Measurements from ENCODE around the gene RBM34.
"Not testable (repeated sequence)": the region's sequence is repeated elsewhere in the genome, so short reads cannot be mapped to it uniquely, and the experiment has no call there.

RBM34 gene

DNA sequence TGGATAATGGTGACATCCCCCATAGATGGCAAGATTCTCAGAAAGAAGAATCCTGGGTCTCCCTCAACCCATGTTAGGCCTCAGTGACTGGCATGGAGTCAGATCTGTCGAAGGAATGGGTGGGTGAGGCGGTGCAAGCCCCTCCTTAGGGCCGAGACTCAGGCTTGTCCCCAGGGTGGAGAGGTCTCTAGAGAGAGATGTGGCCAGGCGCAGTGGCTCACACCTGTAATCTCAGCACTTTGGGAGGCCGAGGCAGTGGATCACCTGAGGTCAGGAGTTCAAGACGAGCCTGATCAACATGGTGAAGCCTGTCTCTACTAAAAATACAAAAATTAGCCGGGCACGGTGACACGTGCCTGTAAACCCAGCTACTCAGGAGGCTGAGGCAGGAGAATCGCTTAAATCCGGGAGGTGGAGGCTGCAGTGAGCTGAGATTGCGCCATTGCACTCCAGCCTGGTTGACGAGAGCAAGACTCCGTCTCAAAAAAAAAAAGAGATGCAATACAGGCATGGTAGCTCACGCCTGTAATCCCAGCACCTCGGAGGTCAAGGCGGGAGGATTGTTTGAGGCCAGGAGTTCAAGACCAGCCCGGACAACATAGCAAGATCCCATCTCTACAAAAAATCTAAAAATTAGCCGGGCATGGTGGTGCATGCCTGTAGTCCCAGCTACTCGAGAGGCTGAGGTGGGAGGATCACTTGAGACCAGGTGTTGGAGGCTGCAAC is 69.6 kb downstream of the RBM34 start:
- DNase-seq (ENCODE audit: low spot score) = not testable (repeated sequence)

DNA sequence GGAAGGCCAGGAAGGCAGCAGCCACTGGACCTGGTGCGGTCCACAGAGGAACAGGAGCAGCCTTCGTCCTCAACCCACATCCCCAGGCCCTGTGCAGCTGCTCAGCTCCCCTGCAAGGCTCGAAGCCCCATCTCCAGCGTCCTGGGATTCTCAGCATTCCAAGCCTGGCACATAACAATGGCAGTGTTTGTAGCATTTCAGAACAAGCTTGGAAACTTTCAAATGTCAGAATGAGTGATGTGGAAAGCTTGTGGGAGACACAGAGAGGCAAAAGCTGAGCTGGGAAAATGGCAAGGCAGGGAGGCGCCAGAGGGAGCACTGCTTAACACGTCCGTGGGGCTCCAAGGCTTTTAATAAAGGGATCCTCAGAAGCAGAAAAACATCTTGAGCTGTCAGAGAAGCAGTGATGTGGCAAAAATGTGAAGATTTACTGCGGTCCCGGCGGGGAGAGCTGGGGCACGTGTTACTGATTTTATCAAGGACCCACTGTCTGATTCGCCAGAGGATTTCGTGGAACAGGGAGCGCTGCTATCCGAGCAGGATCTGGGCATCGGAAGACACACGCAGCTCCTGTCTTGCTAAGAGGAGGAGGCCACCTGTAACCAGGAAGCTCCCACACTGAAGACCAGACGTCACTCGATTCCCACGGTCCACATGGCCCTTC is 70.5 kb downstream of the RBM34 start:
- peak; percentile 88 for DNase-seq (ENCODE audit: low spot score)

DNA sequence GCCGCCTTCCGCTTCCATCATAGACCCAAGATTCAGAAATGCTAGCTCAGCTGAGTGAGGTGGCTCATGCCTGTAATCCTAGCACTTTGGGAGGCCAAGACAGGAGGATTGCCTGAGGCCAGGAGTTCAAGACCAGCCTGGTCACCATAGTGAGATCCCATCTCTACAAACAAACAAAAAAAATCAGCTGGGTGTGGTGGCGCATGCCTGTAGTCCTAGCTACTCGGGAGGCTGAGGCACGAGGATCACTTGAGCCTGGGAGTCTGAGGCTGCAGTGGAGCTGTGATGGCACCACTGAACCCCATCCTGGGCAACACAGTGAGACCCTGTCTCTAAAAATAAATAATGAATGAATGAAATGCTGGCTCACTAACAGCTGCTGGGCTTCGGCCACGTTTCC is 72.1 kb downstream of the RBM34 start:
- no peak for DNase-seq (ENCODE audit: low spot score)

DNA sequence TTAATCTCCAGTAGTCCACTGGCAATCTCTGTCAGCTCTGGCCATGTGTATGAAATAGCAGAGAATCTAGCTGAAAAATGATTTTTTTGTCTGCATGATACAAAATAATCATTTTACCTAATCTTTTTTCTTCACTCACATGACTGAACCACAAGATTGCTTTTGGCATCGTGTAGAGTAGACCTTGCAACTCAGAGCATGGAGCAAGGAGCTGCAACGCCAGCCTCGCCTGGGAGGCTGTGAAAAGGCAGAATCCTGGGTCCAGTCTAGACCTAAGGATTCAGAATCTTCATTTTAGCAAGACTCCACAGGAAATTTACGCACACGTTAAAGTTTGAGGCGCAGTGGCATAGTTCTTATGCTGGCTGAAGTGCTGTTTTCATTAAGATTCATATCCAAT is 72.6 kb downstream of the RBM34 start:
- DNase-seq (ENCODE audit: low spot score) = no peak

DNA sequence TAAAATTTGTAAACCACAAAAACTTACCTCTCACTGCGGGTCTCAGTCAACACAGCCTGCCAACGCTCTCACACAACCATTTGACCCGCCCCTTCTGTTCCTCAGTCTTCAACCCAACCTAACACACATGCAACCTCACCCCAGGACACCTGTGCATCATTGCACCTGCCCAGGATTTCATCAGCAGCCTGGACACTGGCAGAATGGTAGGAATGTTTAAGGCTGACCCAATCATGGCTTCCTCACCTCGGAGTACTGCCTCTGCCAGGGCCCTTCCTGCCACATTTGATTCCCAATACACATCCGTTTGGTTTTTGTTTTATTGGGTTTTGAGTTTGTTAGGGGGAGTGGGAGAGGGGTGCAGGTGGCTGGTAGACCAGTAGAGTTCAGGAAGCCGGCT is 73.1 kb downstream of the RBM34 start:
- DNase-seq (ENCODE audit: low spot score) = no peak

DNA sequence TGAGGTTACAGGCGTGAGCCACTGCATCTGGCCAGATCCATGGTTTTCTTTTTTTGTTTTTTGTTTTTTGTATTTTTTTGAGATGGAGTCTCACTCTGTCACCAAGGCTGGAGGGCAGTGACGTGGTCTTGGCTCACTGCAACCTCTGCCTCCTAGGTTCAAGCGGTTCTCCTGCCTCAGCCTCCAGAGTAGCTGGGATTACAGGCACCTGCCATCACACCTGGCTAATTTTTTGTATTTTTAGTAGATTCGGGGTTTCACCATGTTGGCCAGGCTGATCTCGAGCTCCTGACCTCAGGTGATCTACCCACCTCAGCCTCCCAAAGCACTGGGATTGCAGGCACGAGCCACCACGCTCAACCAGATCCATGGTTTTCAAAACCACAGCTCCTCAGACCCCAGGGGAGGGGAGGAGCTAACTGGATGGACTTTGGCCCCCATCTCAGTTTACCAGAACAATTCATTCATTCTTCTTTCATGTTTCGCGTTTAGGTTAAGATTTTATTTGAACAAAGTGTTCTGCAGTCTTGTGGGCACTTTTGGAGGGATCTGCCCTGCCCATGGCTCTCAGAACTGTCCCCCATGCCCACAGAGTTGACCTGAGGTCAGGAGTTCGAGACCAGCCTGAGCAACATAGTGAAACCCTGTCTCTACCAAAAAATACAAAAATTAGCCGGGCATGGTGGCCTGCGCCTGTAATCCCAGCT is 75.5 kb downstream of the RBM34 start:
- not testable (repeated sequence) for DNase-seq (ENCODE audit: low spot score)

All from COLO829 (cell line).